Panc1 (cell line): ENCODE results near the gene TLX1. TPM values are rescaled to one million over a fixed set of nuclear protein-coding genes. Genes with fewer than 3 reads are reported as not detected.

Experiments used
- ATAC-seq: fragments of 200-7000 bp; cut with Tn5 transposase; 2 replicates; pipeline ENCODE4 v1.9.1; 2020; ENCODE audit warnings: mild to moderate bottlenecking, moderate library complexity
- Bru-seq: library from RNA; stranded (reverse); fragments of 400-500 nt; gene quantifications from one replicate; lab custom pipeline; 2021; lab: Mats Ljungman, UMichigan
- BruChase-seq, 2 experiments: library from RNA; stranded (reverse); fragments of 400-500 nt; gene quantifications; one replicate each; lab custom pipeline; 2021; lab: Mats Ljungman, UMichigan
- BruUV-seq: library from RNA; stranded (reverse); fragments of 400-500 nt; replicated peaks from 2 replicates; lab custom pipeline; 2021; lab: Mats Ljungman, UMichigan
- CTCF ChIA-PET: fragments of 300-600 bp; sonication (Branson Sonifier 250); formaldehyde crosslinking; loops from one replicate; lab custom pipeline; 2022; ENCODE audit warnings: antibody characterized with exemption; lab: Charles Lee
- POLR2A ChIA-PET: fragments of 300-600 bp; sonication (Branson Sonifier 250); formaldehyde crosslinking; loops from one replicate; lab custom pipeline; 2022; ENCODE audit warnings: antibody characterized with exemption; lab: Charles Lee
- DNase-seq: peaks from one replicate; pipeline ENCODE4 v3.0.0-alpha.2; 2010; ENCODE audit warnings: low read depth, low spot score
- H3K27ac ChIP-seq: 2 replicates; pipeline ENCODE4 v1.5.1; 2011; ENCODE audit warnings: mild to moderate bottlenecking, low read length, inconsistent platforms
- H3K27me3 ChIP-seq: fragments of 200-500 bp; sonication (Bioruptor generic); 2 replicates; pipeline ENCODE4 v1.6.0; 2014; ENCODE audit warnings: low read length, inconsistent platforms; ENCODE audit not compliant: control insufficient read depth, insufficient read depth
- H3K36me3 ChIP-seq: fragments of 200-500 bp; sonication (Bioruptor generic); 2 replicates; pipeline ENCODE4 v1.5.1; 2014; ENCODE audit warnings: inconsistent platforms, mild to moderate bottlenecking, low read length, moderate library complexity; ENCODE audit not compliant: control insufficient read depth, insufficient read depth
- H3K4me1 ChIP-seq: 2 replicates; pipeline ENCODE4 v1.5.1; 2011; ENCODE audit warnings: inconsistent platforms, mild to moderate bottlenecking, low read length, moderate library complexity; ENCODE audit not compliant: control insufficient read depth, insufficient read depth
- H3K4me3 ChIP-seq, 2 experiments: 2 replicates each; pipeline ENCODE4 v1.5.1; 2011 to 2012; ENCODE audit warnings: low read depth in 2 of 2, low read length in 2 of 2, mild to moderate bottlenecking in 2 of 2, inconsistent platforms in 1 of 2, moderate library complexity in 1 of 2
- H3K9me3 ChIP-seq: fragments of 200-500 bp; sonication (Bioruptor generic); 2 replicates; pipeline ENCODE4 v1.5.1; 2014; ENCODE audit warnings: low read depth, mild to moderate bottlenecking, inconsistent platforms, low read length, moderate library complexity; ENCODE audit not compliant: control insufficient read depth, insufficient read depth
- CTCF ChIP-seq: fragments of 450-650 bp; IDR thresholded peaks from 2 replicates; pipeline ENCODE4 v1.5.1; 2017; ENCODE audit warnings: mild to moderate bottlenecking
- POLR2AphosphoS5 ChIP-seq: IDR thresholded peaks from 2 replicates; pipeline ENCODE4 v1.6.1; 2012; ENCODE audit warnings: mild to moderate bottlenecking, low read depth, low read length, moderate library complexity
- SIN3A ChIP-seq: IDR thresholded peaks from 2 replicates; pipeline ENCODE4 v1.6.1; 2012; ENCODE audit warnings: low read depth, mild to moderate bottlenecking, low read length, moderate library complexity, borderline replicate concordance; ENCODE audit not compliant: insufficient read depth
- TCF7L2 ChIP-seq: IDR thresholded peaks from 2 replicates; pipeline ENCODE4 v1.6.1; 2011; ENCODE audit warnings: mild to moderate bottlenecking, low read depth, low read length, inconsistent platforms
- in situ Hi-C: cut with HindIII; loops from 2 replicates; pipeline ENCODE4 v1.10.0; 2016; ENCODE audit warnings: low sequenced_read_pairs, low pct_unique_long_range_greater_than_20kb
- intact Hi-C: fragments of 100-400 bp; cut with micrococcal nuclease; formaldehyde crosslinking; loops from one replicate; pipeline ENCODE4 v1.10.0; 2022; ENCODE audit not compliant: unreplicated experiment
- long read RNA-seq: library from polyadenylated mRNA; unstranded; transcript quantifications from one replicate; pipeline ENCODE4 v2.0.0, GENCODE V29; 2021; ENCODE audit not compliant: unreplicated experiment
- polyA plus RNA-seq: library from polyadenylated mRNA; unstranded; fragments of >200 nt; gene quantifications from one replicate; pipeline ENCODE4 v1.2.1, GENCODE V29; 2012; ENCODE audit warnings: missing spikeins; ENCODE audit not compliant: insufficient read length
- total RNA-seq: library from RNA; stranded (reverse); gene quantifications from one replicate; pipeline ENCODE4 v1.2.1, GENCODE V29; 2021; ENCODE audit not compliant: unreplicated experiment
- TF ChIP-seq, protein P1 (sequence below), 2 experiments: IDR thresholded peaks; 2 replicates each; pipeline ENCODE4 v1.6.1; 2011 to 2012; ENCODE audit warnings: low read depth in 2 of 2, control low read depth in 1 of 2, low read length in 1 of 2, mild to moderate bottlenecking in 1 of 2, moderate library complexity in 1 of 2; ENCODE audit not compliant: insufficient read depth in 1 of 2

TLX1 gene
- 0.13 TPM for total RNA-seq
- polyA plus RNA-seq, result 0.57 TPM
- percentile 18 among the genes with signal in this experiment for Bru-seq, nascent RNA
- BruChase-seq, experiment 1, labeled RNA remaining after a 2-hour chase, result percentile 14 among the genes with signal in this experiment
- percentile 13 among the genes with signal in this experiment for BruChase-seq, experiment 2, labeled RNA remaining after a 6-hour chase
- long read RNA-seq, partial matches to known transcripts, result 2 of 2 reads
- long read RNA-seq, other reads (novel, unspliced or antisense), result 0 of 2 reads

DNA sequence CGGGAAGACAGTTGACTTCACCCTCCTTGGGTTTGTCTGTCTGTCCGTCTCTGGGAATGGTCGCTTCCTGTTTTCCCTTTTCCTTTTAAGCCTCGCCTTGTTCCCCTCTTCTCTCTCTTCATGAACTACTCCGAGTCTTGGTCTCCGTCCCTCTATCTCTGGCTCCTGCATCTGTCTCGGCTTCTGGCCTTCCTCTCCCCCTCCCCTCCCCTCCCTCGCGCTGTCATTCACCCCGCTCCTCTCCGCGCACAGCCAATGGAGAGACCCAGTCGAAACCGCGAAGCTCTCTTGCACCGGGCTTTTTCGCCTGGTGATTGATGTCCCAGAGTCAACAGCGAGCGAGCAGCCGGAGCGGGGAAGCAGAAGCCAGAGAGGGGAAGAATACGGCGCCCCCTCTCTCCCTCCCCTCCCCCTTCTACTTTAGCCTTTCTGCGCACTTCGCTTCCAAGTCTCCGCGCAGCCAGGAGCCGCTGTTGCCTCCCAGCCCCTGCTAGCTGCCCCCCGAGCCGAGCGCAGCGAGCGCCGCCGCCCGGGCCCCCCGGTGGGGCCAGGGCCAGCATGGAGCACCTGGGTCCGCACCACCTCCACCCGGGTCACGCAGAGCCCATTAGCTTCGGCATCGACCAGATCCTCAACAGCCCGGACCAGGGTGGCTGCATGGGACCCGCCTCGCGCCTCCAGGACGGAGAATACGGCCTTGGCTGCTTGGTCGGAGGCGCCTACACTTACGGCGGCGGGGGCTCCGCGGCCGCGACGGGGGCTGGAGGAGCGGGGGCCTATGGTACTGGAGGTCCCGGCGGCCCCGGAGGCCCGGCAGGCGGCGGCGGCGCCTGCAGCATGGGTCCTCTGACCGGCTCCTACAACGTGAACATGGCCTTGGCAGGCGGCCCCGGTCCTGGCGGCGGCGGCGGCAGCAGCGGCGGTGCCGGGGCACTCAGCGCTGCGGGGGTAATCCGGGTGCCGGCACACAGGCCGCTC is at the start of gene TLX1:
TSS of gene TLX1 (plus strand) at position 317 of the 978 bp plus-strand sequence. CDS start at position 559, 242 bp downstream.
- no peak within 1 kb of the TSS for H3K27ac ChIP-seq
- ChIA-PET POLR2A (interaction anchor here (0.6 to 0.7 kb wide), 2 partner anchors 36 to 109 kb away, joined by 3 to 5 read pairs; no protein-coding TSS in a partner anchor), CTCF (interaction anchor here (0.5 to 1.5 kb wide), 3 partner anchors 11 to 90 kb away, joined by 4 to 10 read pairs (median 6); no protein-coding TSS in a partner anchor)
- in situ Hi-C loops, result no loop called here
- H3K9me3 ChIP-seq, result no peaks in the 10 kb centered on the region
- no peaks in the 10 kb centered on the region; the same call in 1 of the 2 replicates for H3K4me1 ChIP-seq
- peaks cover 23% of the 10 kb centered on the region for H3K27me3 ChIP-seq
- intact Hi-C loops, result no loop called here
- no TSS peak for BruUV-seq
- H3K36me3 ChIP-seq, result no peaks in the 10 kb centered on the region
- peak; percentile 57 for ATAC-seq
- DNase-seq, result no peak
- TF ChIP-seq CTCF, result no peak
- TF ChIP-seq, protein P1, sequence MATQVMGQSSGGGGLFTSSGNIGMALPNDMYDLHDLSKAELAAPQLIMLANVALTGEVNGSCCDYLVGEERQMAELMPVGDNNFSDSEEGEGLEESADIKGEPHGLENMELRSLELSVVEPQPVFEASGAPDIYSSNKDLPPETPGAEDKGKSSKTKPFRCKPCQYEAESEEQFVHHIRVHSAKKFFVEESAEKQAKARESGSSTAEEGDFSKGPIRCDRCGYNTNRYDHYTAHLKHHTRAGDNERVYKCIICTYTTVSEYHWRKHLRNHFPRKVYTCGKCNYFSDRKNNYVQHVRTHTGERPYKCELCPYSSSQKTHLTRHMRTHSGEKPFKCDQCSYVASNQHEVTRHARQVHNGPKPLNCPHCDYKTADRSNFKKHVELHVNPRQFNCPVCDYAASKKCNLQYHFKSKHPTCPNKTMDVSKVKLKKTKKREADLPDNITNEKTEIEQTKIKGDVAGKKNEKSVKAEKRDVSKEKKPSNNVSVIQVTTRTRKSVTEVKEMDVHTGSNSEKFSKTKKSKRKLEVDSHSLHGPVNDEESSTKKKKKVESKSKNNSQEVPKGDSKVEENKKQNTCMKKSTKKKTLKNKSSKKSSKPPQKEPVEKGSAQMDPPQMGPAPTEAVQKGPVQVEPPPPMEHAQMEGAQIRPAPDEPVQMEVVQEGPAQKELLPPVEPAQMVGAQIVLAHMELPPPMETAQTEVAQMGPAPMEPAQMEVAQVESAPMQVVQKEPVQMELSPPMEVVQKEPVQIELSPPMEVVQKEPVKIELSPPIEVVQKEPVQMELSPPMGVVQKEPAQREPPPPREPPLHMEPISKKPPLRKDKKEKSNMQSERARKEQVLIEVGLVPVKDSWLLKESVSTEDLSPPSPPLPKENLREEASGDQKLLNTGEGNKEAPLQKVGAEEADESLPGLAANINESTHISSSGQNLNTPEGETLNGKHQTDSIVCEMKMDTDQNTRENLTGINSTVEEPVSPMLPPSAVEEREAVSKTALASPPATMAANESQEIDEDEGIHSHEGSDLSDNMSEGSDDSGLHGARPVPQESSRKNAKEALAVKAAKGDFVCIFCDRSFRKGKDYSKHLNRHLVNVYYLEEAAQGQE (IDR thresholded peaks at IDR 0.05; ENCODE audit: insufficient read depth in 1 of 2, low read depth in 2 of 2, low read length in 1 of 2), result no peak
- no peak for TF ChIP-seq POLR2AphosphoS5
- TF ChIP-seq TCF7L2, result no peak
- TF ChIP-seq SIN3A, result no peak
- H3K4me3 ChIP-seq, result peak within 1 kb of the TSS; percentile 37 to 45

- Histone ChIP-seq H3K9me3 (no peaks in the 10 kb centered on the region), H3K4me1 (no peaks in the 10 kb centered on the region), H3K27me3 (peaks cover 16% of the 10 kb centered on the region), H3K27ac (no peak overlapping the region), H3K4me3 (no peak overlapping the region), H3K36me3 (no peaks in the 10 kb centered on the region)
- in situ Hi-C loops (no loop called here), intact Hi-C loops (no loop called here)
- no peak for ATAC-seq
- no TSS peak for BruUV-seq
- ChIA-PET CTCF (interaction anchor here (1.3 to 2.8 kb wide), 2 partner anchors 10 kb away, joined by 4 to 11 read pairs; no protein-coding TSS in a partner anchor), POLR2A (no interaction called here)
- TF ChIP-seq CTCF (no peak), TCF7L2 (no peak), SIN3A (no peak)
- no peak for DNase-seq
These were observed 45.3 kb upstream of the TLX1 start for GRCh38 chr10:101085846-101086245.
